Testis (tissue), 2 donors: ENCODE measurements around the gene CDK5RAP3.

Experiments used
- CTCF ChIP-seq, 3 experiments: fragments of 450-650 bp in 2 of 3; fragments of 200-600 bp in 1 of 3; sonication (generic) in 1 of 3; IDR thresholded peaks; one replicate each; pipeline ENCODE4 v1.5.1; 2016 to 2019; ENCODE audit warnings: antibody characterized with exemption in 3 of 3, mild to moderate bottlenecking in 2 of 3, moderate library complexity in 1 of 3
- POLR2A ChIP-seq: fragments of 450-650 bp; IDR thresholded peaks from one replicate; pipeline ENCODE4 v1.6.1; 2017; ENCODE audit warnings: antibody characterized with exemption, mild to moderate bottlenecking, moderate library complexity

- TF ChIP-seq CTCF (IDR thresholded peaks at IDR 0.05) (no peak), POLR2A (no peak)
These were observed 10.5 kb downstream of the CDK5RAP3 start for GRCh38 chr17:47981462-47981861.
